Fibroblast of mammary gland (primary cell): ENCODE data around the gene LUZP2.

ENCODE experiments used
- DNase-seq: peaks from one replicate; pipeline ENCODE4 v3.0.0-alpha.2; 2010; ENCODE audit warnings: low read depth
- H3K4me3 ChIP-seq: 2 replicates; pipeline ENCODE4 v1.5.1; 2011; ENCODE audit warnings: low read depth, mild to moderate bottlenecking, low read length, moderate library complexity; ENCODE audit not compliant: control insufficient read depth
- TF ChIP-seq, protein P1 (sequence below): conservative IDR thresholded peaks from 2 replicates; pipeline ENCODE4 v1.5.1; 2011; ENCODE audit warnings: low read depth, low read length, inconsistent platforms; ENCODE audit not compliant: control insufficient read depth, insufficient read depth

The LUZP2 gene

DNA sequence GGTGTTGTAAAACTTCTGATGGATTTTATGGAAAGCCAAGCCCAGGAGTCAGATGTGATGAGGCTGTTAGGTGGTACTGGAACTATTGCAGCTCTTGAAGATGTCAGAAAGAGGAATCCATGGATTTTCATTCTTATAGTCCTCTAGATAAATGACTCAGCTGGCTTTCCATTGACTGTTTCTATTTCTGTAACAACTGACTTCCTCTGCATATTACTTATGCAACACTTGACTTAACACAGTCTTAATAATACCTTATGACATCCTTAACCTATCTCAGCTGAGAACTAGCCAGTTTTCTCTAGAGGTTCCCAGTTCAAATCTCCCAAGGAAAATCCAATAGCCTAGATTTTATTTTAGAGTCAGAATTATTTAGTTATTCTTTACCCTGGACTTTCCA lies 263.8 kb downstream of the LUZP2 start:
- H3K4me3 ChIP-seq: no peak overlapping the region
- no peak for DNase-seq
- TF ChIP-seq, protein P1, sequence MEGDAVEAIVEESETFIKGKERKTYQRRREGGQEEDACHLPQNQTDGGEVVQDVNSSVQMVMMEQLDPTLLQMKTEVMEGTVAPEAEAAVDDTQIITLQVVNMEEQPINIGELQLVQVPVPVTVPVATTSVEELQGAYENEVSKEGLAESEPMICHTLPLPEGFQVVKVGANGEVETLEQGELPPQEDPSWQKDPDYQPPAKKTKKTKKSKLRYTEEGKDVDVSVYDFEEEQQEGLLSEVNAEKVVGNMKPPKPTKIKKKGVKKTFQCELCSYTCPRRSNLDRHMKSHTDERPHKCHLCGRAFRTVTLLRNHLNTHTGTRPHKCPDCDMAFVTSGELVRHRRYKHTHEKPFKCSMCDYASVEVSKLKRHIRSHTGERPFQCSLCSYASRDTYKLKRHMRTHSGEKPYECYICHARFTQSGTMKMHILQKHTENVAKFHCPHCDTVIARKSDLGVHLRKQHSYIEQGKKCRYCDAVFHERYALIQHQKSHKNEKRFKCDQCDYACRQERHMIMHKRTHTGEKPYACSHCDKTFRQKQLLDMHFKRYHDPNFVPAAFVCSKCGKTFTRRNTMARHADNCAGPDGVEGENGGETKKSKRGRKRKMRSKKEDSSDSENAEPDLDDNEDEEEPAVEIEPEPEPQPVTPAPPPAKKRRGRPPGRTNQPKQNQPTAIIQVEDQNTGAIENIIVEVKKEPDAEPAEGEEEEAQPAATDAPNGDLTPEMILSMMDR: no peak

DNA sequence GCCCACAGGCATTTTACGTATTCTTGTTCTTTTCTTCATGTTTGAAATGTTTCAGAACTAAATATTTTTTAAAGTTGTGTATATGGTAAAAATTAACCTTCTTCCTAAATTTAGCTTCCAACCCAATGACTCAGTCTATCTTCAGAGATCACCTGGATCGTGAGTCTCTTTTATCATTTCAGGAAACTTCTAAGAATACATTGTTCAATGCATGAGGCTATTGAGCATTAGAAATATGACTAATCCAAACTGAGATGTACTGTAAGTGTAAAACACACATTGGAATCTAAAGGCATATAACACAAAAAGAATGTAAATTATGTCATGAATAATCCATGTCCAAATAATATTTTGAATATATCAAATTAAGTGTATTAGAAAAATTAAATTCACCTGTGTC lies 265.2 kb downstream of the LUZP2 start:
- H3K4me3 ChIP-seq: no peak overlapping the region
- DNase-seq: no peak
- TF ChIP-seq, protein P1: no peak

DNA sequence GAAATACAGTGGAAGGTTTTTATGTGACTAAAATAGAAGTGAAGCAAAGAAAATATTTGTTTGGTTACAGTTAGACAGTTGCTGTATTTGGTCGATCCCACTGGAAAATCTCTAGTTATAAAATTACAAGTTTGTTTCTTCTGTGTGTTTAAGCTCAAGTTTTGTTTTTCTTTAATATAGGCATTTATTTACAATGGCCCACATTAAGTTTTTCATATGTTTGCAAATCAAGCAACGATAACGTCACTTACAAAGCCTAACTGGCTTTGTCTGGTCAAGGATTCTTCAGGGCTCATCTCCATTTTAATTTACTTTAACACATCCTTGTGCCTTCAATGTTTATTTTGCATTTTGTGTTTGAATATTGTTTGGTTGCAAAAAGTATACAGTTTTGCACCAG lies 270.6 kb downstream of the LUZP2 start:
- no peak for DNase-seq
- TF ChIP-seq, protein P1: no peak

DNA sequence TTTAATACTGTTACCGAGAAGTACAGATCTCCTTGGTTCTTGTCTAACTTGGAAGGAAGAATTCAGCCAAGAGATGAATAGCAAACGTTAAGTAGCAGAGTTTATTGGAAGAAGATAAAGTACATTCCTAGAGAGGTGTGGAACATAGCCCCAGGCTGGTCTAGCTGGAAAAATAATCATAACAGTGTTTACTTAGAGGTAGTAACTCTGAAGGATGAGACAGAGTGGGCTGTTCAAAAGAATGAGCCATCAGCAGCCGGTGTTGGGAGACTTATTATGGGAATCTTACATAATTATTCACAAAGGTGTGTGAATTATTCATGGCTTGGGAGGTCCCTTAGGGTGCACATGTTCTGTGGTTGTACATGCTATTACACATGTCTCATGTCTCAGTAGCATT lies 276.5 kb downstream of the LUZP2 start:
- DNase-seq: no peak
- TF ChIP-seq, protein P1: no peak
- no peak overlapping the region for H3K4me3 ChIP-seq

More for the DNA sequence above, 270.6 kb downstream of the LUZP2 start:
- H3K4me3 ChIP-seq: no peak overlapping the region

DNA sequence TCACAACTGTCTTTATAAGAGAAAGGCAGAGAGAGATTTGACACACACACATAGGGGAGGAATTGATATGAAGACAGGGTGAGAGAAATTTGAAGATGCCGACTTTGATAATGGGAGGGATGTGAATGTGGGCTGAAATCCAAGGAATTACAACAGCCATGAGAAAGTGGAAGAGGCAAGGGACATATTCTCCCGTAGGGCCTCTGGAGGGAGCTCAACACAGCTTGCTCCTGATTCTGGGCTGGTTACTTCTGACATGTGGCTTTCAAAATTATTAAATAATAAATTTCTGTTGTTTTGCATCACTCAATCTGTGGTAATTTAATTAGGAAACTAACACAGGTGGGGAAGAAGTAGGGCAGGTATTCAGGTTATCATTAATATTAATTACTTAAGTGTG lies 282.9 kb downstream of the LUZP2 start:
- no peak for DNase-seq
- TF ChIP-seq, protein P1: no peak

DNA sequence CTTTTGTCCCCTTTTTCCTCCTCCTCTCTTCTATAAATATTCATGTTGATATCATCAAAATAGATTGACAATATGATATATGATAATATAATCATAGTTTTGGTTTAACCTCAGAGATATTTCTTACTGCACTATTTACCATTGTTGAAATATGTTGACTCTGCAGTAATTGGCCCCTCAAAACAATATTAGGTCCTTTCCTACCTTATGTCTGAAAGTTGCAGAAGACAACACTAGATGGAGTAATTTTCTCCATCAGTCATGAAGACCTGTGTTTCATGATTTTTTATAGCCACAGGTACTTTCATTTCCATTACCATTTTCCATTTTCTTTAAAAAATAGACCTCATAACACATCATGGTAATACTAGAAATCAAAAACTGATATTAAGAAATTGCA lies 284.4 kb downstream of the LUZP2 start:
- H3K4me3 ChIP-seq: no peak overlapping the region
- TF ChIP-seq, protein P1: no peak

More for the DNA sequence above, 282.9 kb downstream of the LUZP2 start:
- no peak overlapping the region for H3K4me3 ChIP-seq

DNA sequence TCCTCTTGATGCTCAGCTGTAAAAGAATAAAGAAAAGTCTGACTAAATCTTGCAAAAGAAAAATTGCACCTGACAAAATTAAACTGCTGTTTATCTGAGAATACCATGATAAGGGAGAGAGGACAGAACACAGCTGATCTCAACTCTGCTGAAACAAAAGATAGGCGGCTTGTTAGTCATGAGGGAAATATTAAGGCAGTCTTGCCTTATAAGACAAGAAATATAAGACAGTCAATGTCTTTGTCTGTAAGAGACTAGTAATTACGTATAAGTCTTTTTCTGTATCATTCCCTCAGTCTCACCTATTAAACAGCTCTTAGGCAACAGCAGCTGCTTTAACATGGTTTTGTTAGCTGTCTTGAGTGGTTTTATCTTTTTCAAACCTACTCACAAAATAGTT lies 296.6 kb downstream of the LUZP2 start:
- no peak overlapping the region for H3K4me3 ChIP-seq
- DNase-seq: no peak
- TF ChIP-seq, protein P1: no peak

More for the DNA sequence above, 284.4 kb downstream of the LUZP2 start:
- DNase-seq: no peak
